ENCODE results near the gene RPS6KC1.

DNA sequence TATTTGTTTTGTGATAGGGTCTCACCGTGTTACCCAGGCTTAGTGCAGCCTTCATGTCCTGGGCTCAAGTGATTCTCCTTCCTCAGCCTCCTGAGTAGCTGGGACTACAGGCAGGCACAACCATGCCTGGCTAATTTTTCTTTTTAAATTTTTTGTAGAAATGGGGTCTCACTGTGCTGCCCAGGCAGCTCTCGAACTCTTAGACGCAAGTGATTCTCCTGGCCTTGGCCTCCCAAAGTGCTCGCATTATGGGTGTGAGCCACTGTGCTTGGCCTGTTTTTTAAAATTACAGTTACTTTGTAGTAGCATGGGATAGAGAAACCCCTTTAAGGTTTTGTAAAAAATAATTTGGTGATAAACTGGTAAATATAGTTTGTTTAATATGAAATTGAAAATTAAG lies 69.9 kb downstream of the RPS6KC1 start:
- no peak for TF ChIP-seq CTCF (IDR thresholded peaks at IDR 0.05)
- no peak for TF ChIP-seq POLR2A (IDR thresholded peaks at IDR 0.05)
